ENCODE data around the gene PBX3. TPM values are rescaled to one million over a fixed set of nuclear protein-coding genes. Genes with fewer than 3 reads are reported as not detected.

Gene PBX3
- polyA plus RNA-seq, 6 donors from 2014 or later, result 7.5 to 15.8 (median 10.1) TPM

- Mint-ChIP-seq H3K4me1 (peaks cover 10 to 23% (median 13%) of the 10 kb centered on the region in 3 donors), H3K27ac (peak overlapping the region in 2 of 6 donors; percentile 0 to 1), H3K36me3 (no peaks in the 10 kb centered on the region), H3K4me3 (no peak overlapping the region), H3K9me3 (no peaks in the 10 kb centered on the region), H3K27me3 (peaks cover 0 to 4% (median 0%) of the 10 kb centered on the region in 3 donors)
- DNase-seq (no peak), ATAC-seq (ENCODE audit: low read depth in 2 of 2) (no peak)
Observed at GRCh38 chr9:125885405-125886034, 138.3 kb downstream of the PBX3 start.

- H3K4me3 Mint-ChIP-seq, result no peak overlapping the region
- H3K27me3 Mint-ChIP-seq, result peaks cover 0 to 4% (median 0%) of the 10 kb centered on the region in 3 donors
- H3K27ac Mint-ChIP-seq, result no peak overlapping the region
- no peaks in the 10 kb centered on the region for H3K9me3 Mint-ChIP-seq
- no peak for DNase-seq
- H3K4me1 Mint-ChIP-seq, result peaks cover 10 to 20% (median 13%) of the 10 kb centered on the region in 3 donors
- no peaks in the 10 kb centered on the region for H3K36me3 Mint-ChIP-seq
- no peak for ATAC-seq (ENCODE audit: low read depth in 2 of 2)
Observed at GRCh38 chr9:125886365-125886764, 139.2 kb downstream of the PBX3 start.

- ATAC-seq (ENCODE audit: low read depth in 2 of 2) (no peak), DNase-seq (no peak)
- Mint-ChIP-seq H3K27ac (no peak overlapping the region), H3K9me3 (no peaks in the 10 kb centered on the region), H3K36me3 (no peaks in the 10 kb centered on the region), H3K4me1 (peaks cover 10 to 20% (median 13%) of the 10 kb centered on the region in 3 donors), H3K4me3 (peak overlapping the region in 1 of 8 donors; percentile 80), H3K27me3 (peaks cover 0 to 4% (median 0%) of the 10 kb centered on the region in 3 donors)
Observed at GRCh38 chr9:125887172-125887571, 140.0 kb downstream of the PBX3 start.

- peak overlapping the region in 3 of 8 donors; percentile 10 to 80 (median 41) for H3K4me3 Mint-ChIP-seq
- H3K9me3 Mint-ChIP-seq, result no peaks in the 10 kb centered on the region
- H3K4me1 Mint-ChIP-seq, result peaks cover 10 to 20% (median 13%) of the 10 kb centered on the region in 3 donors
- H3K27ac Mint-ChIP-seq, result no peak overlapping the region
- H3K27me3 Mint-ChIP-seq, result peaks cover 0 to 4% (median 0%) of the 10 kb centered on the region in 3 donors
- H3K36me3 Mint-ChIP-seq, result no peaks in the 10 kb centered on the region
- ATAC-seq (ENCODE audit: low read depth in 2 of 2) (no peak), DNase-seq (no peak)
Observed at GRCh38 chr9:125888211-125888610, 141.0 kb downstream of the PBX3 start.

GRCh38 chr9:125889112-125889475, 141.9 kb downstream of the PBX3 start:
- DNase-seq, result no peak

GRCh38 chr9:125889476-125890419, 142.6 kb downstream of the PBX3 start:
- Mint-ChIP-seq H3K27me3 (peaks cover 0 to 4% (median 0%) of the 10 kb centered on the region in 3 donors), H3K4me3 (peak overlapping the region; percentile 82 to 94 (median 89)), H3K27ac (peak overlapping the region in 4 of 6 donors; percentile 12 to 92 (median 61)), H3K36me3 (no peaks in the 10 kb centered on the region), H3K9me3 (no peaks in the 10 kb centered on the region), H3K4me1 (peaks cover 10 to 16% (median 13%) of the 10 kb centered on the region in 3 donors)
- peak; percentile 88 to 90 for ATAC-seq (ENCODE audit: low read depth in 2 of 2)
- DNase-seq, result peak; percentile 56

More at GRCh38 chr9:125889112-125889475, 141.9 kb downstream of the PBX3 start:
- Mint-ChIP-seq H3K4me1 (peaks cover 10 to 16% (median 13%) of the 10 kb centered on the region in 3 donors), H3K9me3 (no peaks in the 10 kb centered on the region), H3K36me3 (no peaks in the 10 kb centered on the region), H3K27ac (peak overlapping the region in 4 of 6 donors; percentile 12 to 88 (median 46)), H3K4me3 (peak overlapping the region; percentile 82 to 94 (median 89)), H3K27me3 (peaks cover 0 to 4% (median 0%) of the 10 kb centered on the region in 3 donors)
- peak; percentile 56 to 60 for ATAC-seq (ENCODE audit: low read depth in 2 of 2)

- no peak for ATAC-seq (ENCODE audit: low read depth in 2 of 2)
- Mint-ChIP-seq H3K4me3 (peak overlapping the region in 4 of 8 donors; percentile 9 to 89 (median 86)), H3K36me3 (no peaks in the 10 kb centered on the region)
Observed at GRCh38 chr9:125890826-125891225, 143.7 kb downstream of the PBX3 start.

GRCh38 chr9:125893277-125893676, 146.1 kb downstream of the PBX3 start:
- no peak overlapping the region for H3K27ac Mint-ChIP-seq
- no peaks in the 10 kb centered on the region for H3K9me3 Mint-ChIP-seq
- no peak overlapping the region for H3K4me3 Mint-ChIP-seq
- peaks cover 6 to 10% (median 6%) of the 10 kb centered on the region in 3 donors for H3K4me1 Mint-ChIP-seq
- no peaks in the 10 kb centered on the region for H3K36me3 Mint-ChIP-seq
- DNase-seq (no peak), ATAC-seq (ENCODE audit: low read depth in 2 of 2) (no peak)
- H3K27me3 Mint-ChIP-seq, result peaks cover 0 to 4% (median 0%) of the 10 kb centered on the region in 3 donors

More at GRCh38 chr9:125890826-125891225, 143.7 kb downstream of the PBX3 start:
- Mint-ChIP-seq H3K27ac (no peak overlapping the region), H3K9me3 (no peaks in the 10 kb centered on the region), H3K4me1 (peaks cover 6 to 12% (median 10%) of the 10 kb centered on the region in 3 donors), H3K27me3 (peaks cover 0 to 4% (median 0%) of the 10 kb centered on the region in 3 donors)
- no peak for DNase-seq

- DNase-seq (no peak), ATAC-seq (ENCODE audit: low read depth in 2 of 2) (no peak)
- Mint-ChIP-seq H3K27me3 (no peaks in the 10 kb centered on the region), H3K4me1 (peaks cover 0 to 6% (median 4%) of the 10 kb centered on the region in 3 donors), H3K27ac (peak overlapping the region in 1 of 6 donors; percentile 13), H3K4me3 (no peak overlapping the region), H3K9me3 (no peaks in the 10 kb centered on the region), H3K36me3 (no peaks in the 10 kb centered on the region)
Observed at GRCh38 chr9:125894566-125894965, 147.4 kb downstream of the PBX3 start.

GRCh38 chr9:125896404-125896803, 149.2 kb downstream of the PBX3 start:
- H3K9me3 Mint-ChIP-seq, result no peaks in the 10 kb centered on the region
- no peaks in the 10 kb centered on the region for H3K27me3 Mint-ChIP-seq
- no peak overlapping the region for H3K27ac Mint-ChIP-seq
- DNase-seq (no peak), ATAC-seq (ENCODE audit: low read depth in 2 of 2) (no peak)
- no peaks in the 10 kb centered on the region for H3K36me3 Mint-ChIP-seq
- no peak overlapping the region for H3K4me3 Mint-ChIP-seq
- H3K4me1 Mint-ChIP-seq, result peaks cover 0 to 4% (median 0%) of the 10 kb centered on the region in 3 donors

GRCh38 chr9:125896964-125897363, 149.8 kb downstream of the PBX3 start:
- H3K27me3 Mint-ChIP-seq, result no peaks in the 10 kb centered on the region

GRCh38 chr9:125897481-125897880, 150.3 kb downstream of the PBX3 start:
- no peaks in the 10 kb centered on the region for H3K27me3 Mint-ChIP-seq
- no peak overlapping the region for H3K4me3 Mint-ChIP-seq

More at GRCh38 chr9:125896964-125897363, 149.8 kb downstream of the PBX3 start:
- DNase-seq (no peak), ATAC-seq (ENCODE audit: low read depth in 2 of 2) (no peak)
- H3K36me3 Mint-ChIP-seq, result no peaks in the 10 kb centered on the region
- H3K4me1 Mint-ChIP-seq, result peaks cover 0 to 4% (median 0%) of the 10 kb centered on the region in 3 donors
- H3K4me3 Mint-ChIP-seq, result no peak overlapping the region
- H3K9me3 Mint-ChIP-seq, result no peaks in the 10 kb centered on the region
- H3K27ac Mint-ChIP-seq, result no peak overlapping the region

GRCh38 chr9:125902214-125902613, 155.0 kb downstream of the PBX3 start:
- no peaks in the 10 kb centered on the region for H3K9me3 Mint-ChIP-seq
- no peak overlapping the region for H3K27ac Mint-ChIP-seq
- no peaks in the 10 kb centered on the region for H3K27me3 Mint-ChIP-seq
- DNase-seq, result no peak
- ATAC-seq (ENCODE audit: low read depth in 2 of 2), result no peak
- H3K4me3 Mint-ChIP-seq, result no peak overlapping the region
- H3K4me1 Mint-ChIP-seq, result peaks cover 15 to 23% (median 19%) of the 10 kb centered on the region in 3 donors
- no peaks in the 10 kb centered on the region for H3K36me3 Mint-ChIP-seq

More at GRCh38 chr9:125897481-125897880, 150.3 kb downstream of the PBX3 start:
- Mint-ChIP-seq H3K9me3 (no peaks in the 10 kb centered on the region), H3K27ac (no peak overlapping the region), H3K36me3 (no peaks in the 10 kb centered on the region), H3K4me1 (peaks cover 0 to 4% (median 0%) of the 10 kb centered on the region in 3 donors)
- ATAC-seq (ENCODE audit: low read depth in 2 of 2), result no peak
- DNase-seq, result no peak
